Memory B cell (primary cell): ENCODE measurements around the gene SEMA7A.

Experiments
- ATAC-seq: fragments of 150-1000 bp; cut with Tn5 transposase; 2 replicates; pipeline ENCODE4 v1.10.0; 2021; ENCODE audit warnings: low read depth, mild to moderate bottlenecking, moderate library complexity
- DNase-seq, 2 donors: peaks; one replicate each; pipeline ENCODE4 v3.0.0; 2022; ENCODE audit warnings: low spot score in 2 of 2
- H3K27ac Mint-ChIP-seq: one replicate; pipeline ENCODE4 v1.8.0; 2022; ENCODE audit warnings: mild to moderate bottlenecking, moderate library complexity, mixed read lengths
- H3K27me3 Mint-ChIP-seq: one replicate; pipeline ENCODE4 v1.8.0; 2022; ENCODE audit warnings: mixed read lengths
- H3K36me3 Mint-ChIP-seq: one replicate; pipeline ENCODE4 v1.8.0; 2022; ENCODE audit warnings: mild to moderate bottlenecking, mixed read lengths
- H3K4me1 Mint-ChIP-seq: one replicate; pipeline ENCODE4 v1.8.0; 2022; ENCODE audit warnings: mixed read lengths
- H3K4me3 Mint-ChIP-seq: one replicate; pipeline ENCODE4 v1.8.0; 2022; ENCODE audit warnings: mild to moderate bottlenecking, moderate library complexity, mixed read lengths
- H3K9me3 Mint-ChIP-seq: one replicate; pipeline ENCODE4 v1.8.0; 2022; ENCODE audit warnings: mixed read lengths

Gene SEMA7A

DNA sequence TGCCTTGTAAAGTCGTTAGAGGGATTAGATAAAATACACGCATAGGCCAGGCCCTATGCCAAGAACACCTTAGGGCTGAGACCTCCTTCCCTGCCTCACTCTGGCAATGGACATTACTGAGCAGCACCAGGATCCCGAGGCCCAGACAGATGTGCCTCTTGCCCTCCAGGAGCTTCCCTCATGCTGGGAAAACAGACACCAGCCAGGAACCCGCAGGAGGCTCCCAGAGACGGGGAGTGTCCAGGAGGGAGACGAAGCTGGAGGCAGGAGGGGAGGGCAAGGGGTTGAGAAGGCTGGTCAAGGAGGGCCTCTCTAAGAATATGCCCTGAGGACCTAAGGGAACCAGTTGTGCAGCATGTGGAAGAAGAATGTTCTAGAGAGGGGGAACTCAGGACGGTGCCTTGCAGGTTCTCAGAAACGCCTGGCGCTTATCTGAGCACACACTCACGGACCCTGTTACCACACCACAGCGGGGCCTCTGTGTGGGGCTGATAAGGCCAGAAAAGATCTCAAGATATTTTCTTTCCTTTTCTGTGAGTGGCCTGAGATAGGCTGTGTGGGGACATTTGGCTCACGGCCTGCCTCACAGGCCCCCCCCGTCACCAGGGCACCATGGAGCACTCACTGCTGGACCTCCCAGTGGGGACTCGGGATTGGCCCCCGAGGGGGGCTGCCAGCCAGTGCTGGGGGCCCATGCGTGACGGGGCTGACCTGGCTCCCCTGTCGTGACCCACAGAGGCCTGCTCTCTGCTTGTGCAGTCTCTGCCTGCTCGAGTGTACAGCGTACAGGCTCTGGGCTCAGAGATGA lies 44.3 kb downstream of the SEMA7A start:
- Mint-ChIP-seq H3K4me1 (peaks cover 62% of the 10 kb centered on the region), H3K4me3 (no peak overlapping the region), H3K27me3 (no peaks in the 10 kb centered on the region), H3K36me3 (no peaks in the 10 kb centered on the region), H3K27ac (peak overlapping the region; percentile 33), H3K9me3 (no peaks in the 10 kb centered on the region)
- DNase-seq (no peak), ATAC-seq (no peak)

DNA sequence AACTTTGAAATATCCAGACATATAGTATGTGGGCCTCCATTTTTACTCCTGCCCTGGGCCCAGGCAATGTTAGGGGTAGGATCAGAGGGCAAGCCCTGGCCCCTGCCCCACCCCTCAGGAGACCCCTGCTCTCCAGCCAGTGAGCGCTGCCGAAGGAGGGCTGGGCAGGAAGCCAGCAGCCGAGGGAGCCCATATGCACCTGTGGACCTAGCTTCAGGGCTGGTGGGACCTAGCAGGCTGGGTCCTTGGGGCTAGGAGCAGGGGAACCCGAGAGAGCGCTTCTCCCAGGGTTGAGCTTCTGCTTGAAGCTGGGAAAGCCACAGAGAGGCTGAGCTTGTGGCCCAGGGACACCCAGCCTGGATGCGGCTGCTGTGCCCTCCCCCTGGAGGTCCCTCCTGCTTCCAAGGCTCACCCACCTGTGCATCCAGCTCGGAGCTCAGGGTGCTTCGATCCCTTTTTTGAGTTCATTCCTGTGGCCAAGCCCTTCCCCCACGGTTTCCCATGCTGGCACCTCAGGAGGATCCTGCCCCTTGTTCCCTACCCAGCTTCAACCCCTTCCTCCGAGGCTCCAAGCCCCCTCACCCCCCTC lies 45.3 kb downstream of the SEMA7A start:
- Mint-ChIP-seq H3K36me3 (no peaks in the 10 kb centered on the region), H3K4me3 (no peak overlapping the region), H3K27me3 (no peaks in the 10 kb centered on the region), H3K4me1 (peaks cover 61% of the 10 kb centered on the region), H3K27ac (peak overlapping the region; percentile 33), H3K9me3 (no peaks in the 10 kb centered on the region)
- ATAC-seq (no peak), DNase-seq (no peak)

- DNase-seq (no peak), ATAC-seq (no peak)
- no peaks in the 10 kb centered on the region for H3K9me3 Mint-ChIP-seq
- no peak overlapping the region for H3K4me3 Mint-ChIP-seq
- peaks cover 60% of the 10 kb centered on the region for H3K4me1 Mint-ChIP-seq
- H3K27ac Mint-ChIP-seq = peak overlapping the region; percentile 96
- no peaks in the 10 kb centered on the region for H3K36me3 Mint-ChIP-seq
- no peaks in the 10 kb centered on the region for H3K27me3 Mint-ChIP-seq
Observed at GRCh38 chr15:74387621-74388362, 46.0 kb downstream of the SEMA7A start.

- H3K9me3 Mint-ChIP-seq = no peaks in the 10 kb centered on the region
- H3K27ac Mint-ChIP-seq = peak overlapping the region; percentile 96
- H3K4me3 Mint-ChIP-seq = no peak overlapping the region
- H3K27me3 Mint-ChIP-seq = no peaks in the 10 kb centered on the region
- no peaks in the 10 kb centered on the region for H3K36me3 Mint-ChIP-seq
- H3K4me1 Mint-ChIP-seq = peaks cover 59% of the 10 kb centered on the region
- ATAC-seq (no peak), DNase-seq (no peak)
Observed at GRCh38 chr15:74387141-74387541, 46.6 kb downstream of the SEMA7A start.

DNA sequence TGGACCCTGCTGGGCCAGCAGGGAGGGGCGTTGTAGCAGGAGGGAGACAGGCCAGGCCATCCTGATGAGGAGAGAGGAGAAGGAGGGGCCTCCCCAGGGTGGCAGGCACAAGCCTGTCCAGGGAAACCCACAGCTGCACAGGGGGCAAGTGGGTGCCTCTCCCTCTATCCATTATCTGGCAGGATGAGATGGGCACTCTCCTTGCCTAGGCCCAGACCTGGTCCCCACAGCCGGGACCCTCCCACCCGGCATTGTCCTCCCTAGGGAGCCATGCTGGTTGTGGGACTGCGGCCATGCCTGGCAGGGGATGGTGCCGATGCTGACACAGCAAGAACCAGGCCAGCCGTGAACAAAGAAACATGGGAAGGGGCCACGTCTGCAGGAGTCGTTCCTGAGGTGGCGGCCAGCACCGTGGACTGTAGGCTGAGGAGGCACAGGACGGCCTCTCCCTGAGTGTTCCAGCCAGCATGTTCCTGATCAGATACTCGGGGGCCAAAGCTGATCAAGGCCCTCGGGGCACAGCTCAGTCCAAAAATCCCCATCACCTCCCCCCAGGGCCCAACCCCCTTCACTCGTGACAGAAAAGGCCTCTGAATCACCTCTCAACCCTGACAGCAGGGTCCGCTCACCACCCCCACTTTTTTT lies 47.1 kb downstream of the SEMA7A start:
- H3K27me3 Mint-ChIP-seq = no peaks in the 10 kb centered on the region
- H3K4me1 Mint-ChIP-seq = peaks cover 54% of the 10 kb centered on the region
- no peak overlapping the region for H3K4me3 Mint-ChIP-seq
- no peak for DNase-seq
- no peaks in the 10 kb centered on the region for H3K9me3 Mint-ChIP-seq
- H3K27ac Mint-ChIP-seq = peak overlapping the region; percentile 96
- no peak for ATAC-seq
- H3K36me3 Mint-ChIP-seq = no peaks in the 10 kb centered on the region

GRCh38 chr15:74385733-74386132 lies 48.0 kb downstream of the SEMA7A start:
- Mint-ChIP-seq H3K27me3 (no peaks in the 10 kb centered on the region), H3K4me3 (peak overlapping the region; percentile 5), H3K36me3 (no peaks in the 10 kb centered on the region), H3K27ac (peak overlapping the region; percentile 96), H3K4me1 (peaks cover 46% of the 10 kb centered on the region), H3K9me3 (no peaks in the 10 kb centered on the region)
- DNase-seq (no peak), ATAC-seq (no peak)

DNA sequence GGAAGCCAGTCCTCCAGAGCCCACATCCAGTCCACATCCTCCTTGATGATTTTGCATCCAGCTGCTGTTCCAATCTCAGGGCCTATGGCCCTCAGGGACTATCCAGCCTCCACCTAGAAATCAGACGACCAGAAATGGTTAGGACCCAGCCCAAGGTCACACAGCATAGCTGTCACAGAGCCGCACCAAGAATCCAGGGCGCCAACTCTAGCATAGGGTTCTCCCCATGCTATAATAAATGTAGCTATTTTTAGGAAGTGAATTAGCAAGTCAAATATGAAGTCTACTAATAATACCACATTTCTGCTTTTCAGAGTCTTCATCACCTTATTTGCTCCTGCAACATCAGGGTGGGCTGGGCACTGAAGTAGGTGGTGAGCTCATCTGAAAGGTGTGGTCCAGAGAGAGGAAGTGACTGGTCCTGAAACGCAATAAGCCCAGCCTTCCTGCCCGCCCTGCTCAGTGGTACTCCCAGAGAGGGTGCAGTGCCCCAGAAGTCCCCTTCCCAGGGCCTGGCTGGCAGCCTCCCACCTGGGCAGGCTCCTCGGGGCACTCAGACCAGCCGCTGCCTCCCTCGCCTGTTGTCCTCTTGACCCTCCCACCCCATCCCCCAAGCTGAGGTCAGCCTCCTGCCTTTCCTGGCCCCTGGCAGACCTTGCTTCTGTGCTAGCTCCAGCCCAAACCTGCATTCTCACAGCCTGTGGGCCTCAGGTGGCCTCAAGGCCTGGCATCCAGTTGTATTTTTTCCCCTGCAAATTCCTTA lies 48.7 kb downstream of the SEMA7A start:
- DNase-seq (peak; percentile 68 to 79), ATAC-seq (peak; percentile 77)
- peak overlapping the region; percentile 71 for H3K4me3 Mint-ChIP-seq
- no peaks in the 10 kb centered on the region for H3K9me3 Mint-ChIP-seq
- H3K36me3 Mint-ChIP-seq = no peaks in the 10 kb centered on the region
- H3K4me1 Mint-ChIP-seq = peaks cover 41% of the 10 kb centered on the region
- H3K27me3 Mint-ChIP-seq = no peaks in the 10 kb centered on the region
- peak overlapping the region; percentile 96 for H3K27ac Mint-ChIP-seq

- Mint-ChIP-seq H3K27me3 (no peaks in the 10 kb centered on the region), H3K4me3 (peak overlapping the region; percentile 71), H3K4me1 (peaks cover 41% of the 10 kb centered on the region), H3K9me3 (no peaks in the 10 kb centered on the region), H3K27ac (peak overlapping the region; percentile 96), H3K36me3 (no peaks in the 10 kb centered on the region)
- no peak for ATAC-seq
- no peak for DNase-seq
Observed at GRCh38 chr15:74384566-74384880, 49.2 kb downstream of the SEMA7A start.

DNA sequence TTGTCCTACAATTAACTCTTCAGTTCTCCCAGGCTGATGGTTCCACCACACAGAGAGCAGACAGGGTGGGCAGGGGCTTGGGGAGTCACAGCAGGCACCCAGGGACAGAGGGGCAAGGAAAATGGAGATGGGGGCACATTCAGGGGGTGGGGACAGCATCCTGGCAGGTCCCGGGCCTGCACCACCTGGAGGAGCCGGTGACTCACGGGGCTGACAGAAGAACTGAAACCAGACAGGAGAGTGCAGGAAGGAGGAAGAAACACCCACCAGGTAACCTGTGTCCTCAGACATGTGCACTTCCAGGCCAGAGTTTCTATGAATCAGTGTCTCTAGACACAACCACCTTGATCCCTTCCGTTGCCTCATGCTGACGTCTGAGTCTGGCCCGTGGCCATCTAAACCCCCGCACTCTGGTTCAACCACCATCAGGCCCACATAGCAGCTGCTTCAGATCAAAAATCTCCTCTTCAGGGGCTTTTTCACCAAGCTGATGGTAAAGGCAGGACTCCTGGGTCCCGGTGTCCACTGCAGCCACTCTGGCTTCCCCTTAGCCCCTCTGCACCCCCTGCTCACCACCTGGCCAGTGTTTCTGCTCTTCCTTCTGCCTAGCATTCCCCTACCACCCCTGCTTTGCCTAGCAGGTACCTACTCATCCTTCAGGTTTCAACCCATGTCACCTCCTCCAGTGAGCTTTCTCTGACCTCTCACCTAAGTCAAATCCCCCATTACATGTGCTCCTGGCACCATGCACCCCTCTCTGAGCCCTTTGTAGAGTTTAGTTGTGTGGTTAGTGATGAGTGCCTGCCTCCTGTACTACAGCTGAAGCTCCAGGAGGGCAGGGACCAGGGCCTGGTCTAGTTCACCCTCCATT lies 49.8 kb downstream of the SEMA7A start:
- Mint-ChIP-seq H3K27ac (peak overlapping the region; percentile 96), H3K36me3 (no peaks in the 10 kb centered on the region), H3K27me3 (no peaks in the 10 kb centered on the region), H3K9me3 (no peaks in the 10 kb centered on the region), H3K4me1 (peaks cover 41% of the 10 kb centered on the region), H3K4me3 (peak overlapping the region; percentile 57)
- ATAC-seq = peak; percentile 66
- DNase-seq = peak; percentile 72 to 73

DNA sequence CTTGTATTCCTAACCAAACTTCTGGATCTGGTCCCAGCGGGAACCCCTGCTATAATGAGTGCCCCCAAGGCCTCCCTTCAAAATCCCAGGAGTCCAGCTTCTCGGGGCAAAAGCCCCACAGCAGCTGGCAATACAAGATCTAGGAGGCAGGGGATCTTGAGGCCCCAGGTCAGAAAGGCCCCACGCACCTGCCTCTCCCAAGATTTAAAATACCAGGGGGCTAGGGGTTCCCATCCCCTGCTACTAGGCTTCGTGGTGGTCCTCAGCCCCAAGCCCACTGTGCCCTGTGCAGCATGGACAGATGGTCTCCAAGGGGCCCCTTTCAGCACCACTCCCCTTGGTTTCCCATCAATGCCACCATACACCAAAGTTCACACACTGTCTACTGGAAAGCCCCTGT lies 50.5 kb downstream of the SEMA7A start:
- H3K9me3 Mint-ChIP-seq = no peaks in the 10 kb centered on the region
- peak overlapping the region; percentile 96 for H3K27ac Mint-ChIP-seq
- DNase-seq = no peak
- peaks cover 41% of the 10 kb centered on the region for H3K4me1 Mint-ChIP-seq
- no peaks in the 10 kb centered on the region for H3K27me3 Mint-ChIP-seq
- peak; percentile 2 for ATAC-seq
- H3K4me3 Mint-ChIP-seq = no peak overlapping the region
- H3K36me3 Mint-ChIP-seq = no peaks in the 10 kb centered on the region

DNA sequence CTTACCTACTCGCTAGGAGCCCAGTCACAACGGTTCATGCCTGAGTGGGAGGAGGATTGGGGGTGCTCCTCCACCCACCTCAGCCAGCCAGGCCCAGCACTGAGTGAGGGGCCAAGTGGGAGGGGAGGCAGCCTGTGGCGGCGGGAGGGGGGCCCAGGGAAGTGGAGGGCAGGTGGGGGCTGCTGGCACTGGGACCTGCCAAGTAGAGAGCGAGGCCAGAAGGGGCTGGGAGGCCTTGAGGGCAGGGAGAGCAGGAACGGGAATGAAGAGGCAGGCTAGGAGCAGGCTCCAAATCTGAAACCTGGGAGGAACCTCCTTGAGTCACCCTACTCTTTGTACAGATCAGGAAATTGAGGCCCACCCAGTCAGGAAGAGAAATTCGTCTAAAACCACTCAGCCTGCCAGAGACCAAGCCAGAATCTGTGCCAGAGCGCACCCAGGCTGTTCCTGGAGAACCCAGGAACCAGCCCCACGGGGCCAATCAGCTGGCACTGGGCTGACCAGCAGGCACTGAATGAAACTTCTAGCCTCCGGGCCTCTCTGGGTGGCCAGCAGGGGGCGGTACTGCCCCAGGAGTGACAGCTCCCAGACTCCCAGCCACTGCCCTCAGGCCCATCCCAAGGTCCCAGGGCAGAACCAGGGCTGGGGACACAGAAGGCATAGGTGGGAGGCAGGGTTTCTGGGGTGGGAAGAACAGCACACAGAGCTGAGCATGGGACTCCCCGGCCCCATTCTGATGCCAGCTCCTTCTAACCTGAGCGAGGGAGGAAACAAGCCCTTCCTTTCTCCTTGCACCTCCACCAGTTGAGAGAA lies 51.5 kb downstream of the SEMA7A start:
- Mint-ChIP-seq H3K4me1 (peaks cover 37% of the 10 kb centered on the region), H3K9me3 (no peaks in the 10 kb centered on the region), H3K36me3 (no peaks in the 10 kb centered on the region), H3K27ac (peak overlapping the region; percentile 96), H3K27me3 (no peaks in the 10 kb centered on the region), H3K4me3 (peak overlapping the region; percentile 39)
- ATAC-seq (no peak), DNase-seq (peak; percentile 75 to 82)

GRCh38 chr15:74381481-74381880 lies 52.3 kb downstream of the SEMA7A start:
- no peak overlapping the region for H3K27ac Mint-ChIP-seq
- H3K27me3 Mint-ChIP-seq = no peaks in the 10 kb centered on the region
- peaks cover 31% of the 10 kb centered on the region for H3K4me1 Mint-ChIP-seq
- H3K9me3 Mint-ChIP-seq = no peaks in the 10 kb centered on the region
- H3K4me3 Mint-ChIP-seq = no peak overlapping the region
- no peak for DNase-seq
- H3K36me3 Mint-ChIP-seq = no peaks in the 10 kb centered on the region
- ATAC-seq = no peak
